Activated naive CD8-positive, alpha-beta T cell treated with anti-CD3 and anti-CD28 coated beads, Interleukin-2, amount 50 U/mL, for 16 hours (primary cell): Measurements from ENCODE around the gene LAGE3.
A peak's percentile ranks its signal among the peaks of the same experiment; 100 is the strongest.

ENCODE experiments used
- DNase-seq: peaks from one replicate; pipeline ENCODE4 v3.0.0-alpha.2; 2020; ENCODE audit warnings: low read depth, low spot score

The LAGE3 gene

DNA sequence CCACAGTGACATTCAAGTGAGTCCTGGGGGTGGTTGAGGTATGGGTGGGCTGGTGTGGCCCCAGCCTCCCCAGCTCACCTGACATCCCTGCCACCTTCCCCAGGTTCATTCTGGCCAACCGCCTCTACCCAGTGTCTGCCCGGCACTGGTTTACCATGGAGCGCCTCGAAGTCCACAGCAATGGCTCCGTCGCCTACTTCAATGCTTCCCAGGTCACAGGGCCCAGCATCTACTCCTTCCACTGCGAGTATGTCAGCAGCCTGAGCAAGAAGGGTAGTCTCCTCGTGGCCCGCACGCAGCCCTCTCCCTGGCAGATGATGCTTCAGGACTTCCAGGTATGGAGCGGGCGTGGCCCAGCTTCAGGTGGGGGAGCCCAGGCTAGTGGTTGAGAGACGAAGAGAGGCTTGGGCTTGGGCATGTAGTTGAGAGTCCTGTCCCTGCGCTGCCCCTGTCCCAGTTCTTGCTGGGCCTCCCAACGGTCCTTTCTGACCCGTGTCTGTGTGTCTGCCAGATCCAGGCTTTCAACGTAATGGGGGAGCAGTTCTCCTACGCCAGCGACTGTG is 43.8 kb downstream of the LAGE3 start:
- no peak for DNase-seq

DNA sequence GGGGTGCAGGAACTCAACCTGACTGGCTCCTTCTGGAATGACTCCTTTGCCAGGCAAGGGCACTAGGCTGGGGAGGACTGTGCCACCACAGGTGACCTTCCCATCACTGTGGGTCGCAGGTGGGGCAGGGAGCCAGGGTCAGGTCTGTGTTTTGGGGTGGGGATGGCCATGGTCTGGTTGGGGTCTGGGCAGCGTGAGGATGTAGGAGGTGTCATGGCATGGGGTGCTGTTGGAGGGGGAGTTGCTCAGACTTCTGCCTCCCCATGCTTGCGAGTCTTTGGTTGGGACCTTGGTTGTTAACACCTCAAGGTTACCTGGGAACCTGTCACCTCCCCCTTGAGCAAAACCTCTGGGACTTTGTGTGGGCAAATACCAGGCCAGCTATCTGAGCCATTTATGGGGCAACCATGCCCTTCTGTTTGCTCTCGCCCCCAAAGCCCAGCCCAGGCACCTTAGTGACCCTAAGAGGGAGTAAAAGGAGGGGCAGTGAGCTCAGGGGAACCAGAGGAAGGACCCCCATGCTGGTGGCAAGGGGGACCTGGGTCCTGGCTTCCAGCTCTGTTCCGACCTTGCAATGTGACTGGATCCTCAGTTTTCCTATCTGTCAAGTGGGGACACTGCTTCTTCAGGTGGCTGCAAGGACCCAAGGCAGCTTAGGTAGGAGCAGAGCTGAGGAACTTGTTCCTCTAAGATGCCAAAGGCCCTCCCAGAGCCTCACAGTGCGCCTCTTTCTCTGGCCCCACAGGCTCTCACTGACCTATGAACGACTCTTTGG is 44.5 kb downstream of the LAGE3 start:
- DNase-seq = no peak

DNA sequence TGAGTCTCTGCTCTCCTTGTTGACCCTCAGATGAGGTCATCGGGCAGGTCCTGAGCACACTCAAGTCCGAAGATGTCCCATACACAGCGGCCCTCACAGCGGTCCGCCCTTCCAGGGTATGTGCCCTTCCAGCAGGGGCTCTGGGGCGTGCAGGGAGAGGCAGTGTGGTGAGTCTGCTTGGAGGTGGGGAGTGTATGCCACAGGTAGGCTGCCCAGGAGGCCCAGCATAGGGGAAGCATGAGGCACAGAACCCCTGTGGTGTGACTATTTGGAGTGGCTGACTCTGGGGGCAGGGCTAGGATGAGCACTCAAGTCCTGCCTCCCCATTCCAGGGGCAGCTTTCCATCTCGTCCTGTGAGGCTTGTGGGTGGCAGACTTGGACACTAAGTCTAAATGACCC is 45.5 kb downstream of the LAGE3 start:
- no peak for DNase-seq

DNA sequence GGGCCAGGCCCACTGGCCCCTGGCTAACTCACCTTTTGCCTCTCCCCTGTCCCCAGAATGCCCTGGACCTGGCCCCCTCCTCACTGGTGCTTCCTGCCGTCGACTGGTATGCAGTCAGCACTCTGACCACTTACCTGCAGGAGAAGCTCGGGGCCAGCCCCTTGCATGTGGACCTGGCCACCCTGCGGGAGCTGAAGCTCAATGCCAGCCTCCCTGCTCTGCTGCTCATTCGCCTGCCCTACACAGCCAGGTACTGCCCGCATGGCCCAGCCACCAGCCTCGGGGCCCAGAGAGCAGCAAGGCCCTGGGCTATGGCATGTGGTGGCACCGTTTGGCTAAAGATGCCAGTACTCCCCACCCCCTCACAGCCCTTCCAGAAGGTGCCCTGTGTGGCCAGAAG is 46.9 kb downstream of the LAGE3 start:
- DNase-seq = no peak

DNA sequence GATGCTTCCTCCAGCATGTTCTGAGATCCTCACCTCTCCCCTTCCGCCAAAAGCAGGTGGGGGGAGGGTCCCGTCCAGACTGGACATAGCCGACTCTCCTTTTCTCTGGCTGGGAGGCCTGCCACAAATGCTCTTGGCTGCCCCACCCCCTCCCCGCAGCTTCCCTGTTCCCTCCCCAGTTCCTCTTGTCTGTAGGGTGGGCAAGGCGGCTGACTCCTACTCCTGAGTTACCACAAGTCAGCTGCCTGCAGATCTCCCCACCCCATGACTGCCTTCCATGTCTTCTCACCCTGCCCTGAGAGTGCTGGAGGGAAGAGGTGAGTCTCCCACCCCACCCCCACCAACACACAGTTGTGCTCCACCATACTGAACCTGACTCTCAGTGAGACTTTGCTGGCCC is 47.7 kb downstream of the LAGE3 start:
- no peak for DNase-seq

DNA sequence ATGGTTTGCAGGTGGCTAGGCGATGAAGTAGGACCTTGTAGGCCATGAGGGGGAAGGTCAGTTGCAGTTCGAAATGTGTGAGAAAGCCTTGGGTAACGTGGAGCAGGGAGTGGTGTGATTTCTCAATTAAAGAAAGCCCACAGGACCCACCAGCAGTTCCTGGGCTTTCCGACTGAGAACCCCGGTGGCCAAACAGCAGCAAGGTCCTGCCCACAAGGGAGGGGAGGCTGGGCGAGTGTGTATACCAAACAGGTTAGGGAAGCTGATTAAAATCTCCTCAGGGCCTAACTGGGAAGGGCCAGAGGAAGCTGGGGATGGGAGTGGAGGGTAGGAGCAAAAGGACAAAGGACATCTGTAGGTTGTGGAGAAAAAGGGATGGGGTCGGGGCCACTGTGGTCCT is 48.2 kb downstream of the LAGE3 start:
- DNase-seq = no peak

DNA sequence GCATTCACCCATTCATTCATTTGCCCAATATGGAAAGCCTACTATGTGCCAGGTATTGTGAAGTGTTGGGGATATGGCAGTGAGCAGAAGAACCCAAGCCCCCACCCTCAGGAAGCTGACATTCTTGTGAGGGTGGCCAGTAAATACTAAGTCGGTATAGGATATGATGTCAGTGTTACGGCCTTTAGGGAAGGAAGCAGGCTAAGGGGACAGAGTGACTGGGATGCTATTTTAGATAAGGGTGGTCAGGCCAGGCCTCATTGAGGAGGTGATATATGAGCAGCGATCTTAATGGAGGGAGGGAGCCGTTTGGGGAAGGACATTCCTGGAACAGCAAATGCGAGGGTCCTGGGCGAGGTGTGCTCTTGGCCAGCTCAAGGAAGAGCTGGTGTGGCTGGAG is 48.6 kb downstream of the LAGE3 start:
- DNase-seq = no peak

DNA sequence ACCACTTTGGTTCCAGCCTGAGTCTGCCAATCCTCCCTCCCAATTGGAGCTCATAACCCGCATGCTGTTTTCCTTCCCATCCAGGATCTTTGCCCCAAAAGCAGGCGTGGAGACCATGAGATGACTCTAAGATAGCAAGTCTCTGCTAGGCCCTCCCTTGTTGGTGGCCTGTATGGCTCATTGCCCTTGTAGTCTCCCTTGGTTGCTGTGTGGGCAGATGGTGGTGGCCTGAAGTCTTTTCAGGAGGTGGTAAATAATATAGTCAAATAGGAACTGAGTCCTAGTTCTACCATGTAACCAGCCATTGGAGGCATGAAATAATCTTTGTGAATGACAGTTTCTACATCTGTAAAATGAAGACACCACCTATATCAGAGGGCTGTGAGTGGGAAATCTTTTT is 49.4 kb downstream of the LAGE3 start:
- no peak for DNase-seq

DNA sequence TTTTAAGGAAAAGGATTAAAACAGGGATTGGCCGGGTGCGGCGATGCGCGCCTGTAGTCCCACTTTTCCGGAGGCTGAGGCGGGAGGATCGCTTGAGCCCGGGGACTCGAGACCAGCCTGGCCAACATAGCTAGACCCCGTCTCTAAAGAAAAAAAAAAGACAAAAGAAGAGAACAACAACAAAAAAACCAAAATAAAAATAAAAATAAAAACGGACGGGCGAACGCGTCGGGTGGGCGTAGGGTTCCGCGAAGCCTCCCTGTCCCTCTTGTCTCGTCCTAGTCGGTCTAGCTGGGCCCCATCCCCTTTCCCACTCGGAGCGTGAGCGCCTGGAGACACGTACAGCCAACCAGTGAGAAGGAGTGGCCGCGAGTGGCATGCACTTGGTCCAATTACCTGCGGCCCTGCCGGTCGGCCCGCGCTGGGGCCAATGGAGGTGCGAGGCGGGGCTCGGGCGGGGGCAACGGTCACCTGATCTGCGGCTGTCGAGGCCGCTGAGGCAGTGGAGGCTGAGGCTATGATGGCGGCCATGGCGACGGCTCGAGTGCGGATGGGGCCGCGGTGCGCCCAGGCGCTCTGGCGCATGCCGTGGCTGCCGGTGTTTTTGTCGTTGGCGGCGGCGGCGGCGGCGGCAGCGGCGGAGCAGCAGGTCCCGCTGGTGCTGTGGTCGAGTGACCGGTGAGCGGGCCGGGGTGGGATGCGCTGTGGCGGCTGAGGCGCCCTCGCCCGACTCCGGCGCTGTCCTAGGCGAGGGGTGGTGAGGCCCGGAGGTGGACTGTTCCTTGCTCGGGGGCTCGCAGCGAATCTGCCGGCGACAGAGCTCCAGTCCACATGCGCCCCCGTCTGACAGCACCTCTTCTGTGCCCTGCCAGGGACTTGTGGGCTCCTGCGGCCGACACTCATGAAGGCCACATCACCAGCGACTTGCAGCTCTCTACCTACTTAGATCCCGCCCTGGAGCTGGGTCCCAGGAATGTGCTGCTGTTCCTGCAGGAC is 50.6 kb downstream of the LAGE3 start, which contains the start of gene ATP6AP1:
Gene ATP6AP1, plus strand, starts transcription at position 502 of the 996 bp plus-strand sequence. Its CDS starts 16 bp downstream, at position 518.
- DNase-seq = peak; percentile 71
